Osteocyte (in vitro differentiated cells): ENCODE measurements around the gene USP34. TPM values are rescaled to one million over a fixed set of nuclear protein-coding genes. Genes with fewer than 3 reads are reported as not detected.

ENCODE experiments used
- DNase-seq: peaks from one replicate; pipeline ENCODE4 v3.0.0; 2021; ENCODE audit warnings: mixed read lengths; ENCODE audit not compliant: unreplicated experiment; ENCODE audit errors: extremely low spot score
- H3K27ac Mint-ChIP-seq: one replicate; pipeline ENCODE4 v1.8.0; 2021; ENCODE audit warnings: mild to moderate bottlenecking, mixed read lengths; ENCODE audit not compliant: unreplicated experiment
- H3K27me3 Mint-ChIP-seq: one replicate; pipeline ENCODE4 v1.8.0; 2021; ENCODE audit warnings: mixed read lengths; ENCODE audit not compliant: unreplicated experiment
- H3K36me3 Mint-ChIP-seq: one replicate; pipeline ENCODE4 v1.8.0; 2021; ENCODE audit warnings: mixed read lengths; ENCODE audit not compliant: unreplicated experiment
- H3K4me1 Mint-ChIP-seq: one replicate; pipeline ENCODE4 v1.8.0; 2021; ENCODE audit warnings: mixed read lengths; ENCODE audit not compliant: unreplicated experiment
- H3K4me3 Mint-ChIP-seq: one replicate; pipeline ENCODE4 v1.8.0; 2021; ENCODE audit warnings: mild to moderate bottlenecking, moderate library complexity, mixed read lengths; ENCODE audit not compliant: unreplicated experiment
- H3K9me3 Mint-ChIP-seq: one replicate; pipeline ENCODE4 v1.8.0; 2021; ENCODE audit warnings: mixed read lengths; ENCODE audit not compliant: unreplicated experiment
- total RNA-seq: library from RNA; stranded (reverse); gene quantifications from 2 replicates; pipeline ENCODE4 v1.2.1, GENCODE V29; 2021
- TF ChIP-seq, protein P1 (sequence below): fragments of 200-600 bp; sonication (generic); IDR thresholded peaks from 2 replicates; pipeline ENCODE4 v1.5.0; 2021; ENCODE audit warnings: antibody characterized with exemption, mild to moderate bottlenecking, moderate library complexity

Gene USP34
- total RNA-seq, 1 donor from 2014 or later = 111 TPM

- TF ChIP-seq, protein P1, sequence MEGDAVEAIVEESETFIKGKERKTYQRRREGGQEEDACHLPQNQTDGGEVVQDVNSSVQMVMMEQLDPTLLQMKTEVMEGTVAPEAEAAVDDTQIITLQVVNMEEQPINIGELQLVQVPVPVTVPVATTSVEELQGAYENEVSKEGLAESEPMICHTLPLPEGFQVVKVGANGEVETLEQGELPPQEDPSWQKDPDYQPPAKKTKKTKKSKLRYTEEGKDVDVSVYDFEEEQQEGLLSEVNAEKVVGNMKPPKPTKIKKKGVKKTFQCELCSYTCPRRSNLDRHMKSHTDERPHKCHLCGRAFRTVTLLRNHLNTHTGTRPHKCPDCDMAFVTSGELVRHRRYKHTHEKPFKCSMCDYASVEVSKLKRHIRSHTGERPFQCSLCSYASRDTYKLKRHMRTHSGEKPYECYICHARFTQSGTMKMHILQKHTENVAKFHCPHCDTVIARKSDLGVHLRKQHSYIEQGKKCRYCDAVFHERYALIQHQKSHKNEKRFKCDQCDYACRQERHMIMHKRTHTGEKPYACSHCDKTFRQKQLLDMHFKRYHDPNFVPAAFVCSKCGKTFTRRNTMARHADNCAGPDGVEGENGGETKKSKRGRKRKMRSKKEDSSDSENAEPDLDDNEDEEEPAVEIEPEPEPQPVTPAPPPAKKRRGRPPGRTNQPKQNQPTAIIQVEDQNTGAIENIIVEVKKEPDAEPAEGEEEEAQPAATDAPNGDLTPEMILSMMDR = no peak
- Mint-ChIP-seq H3K27me3 (no peaks in the 10 kb centered on the region), H3K9me3 (no peaks in the 10 kb centered on the region), H3K4me1 (peaks cover 33% of the 10 kb centered on the region), H3K4me3 (no peak overlapping the region), H3K36me3 (peaks cover 12% of the 10 kb centered on the region), H3K27ac (no peak overlapping the region)
- DNase-seq = no peak
These were observed 59.8 kb downstream of the USP34 start for GRCh38 chr2:61411109-61411508.

- H3K36me3 Mint-ChIP-seq = peaks cover 15% of the 10 kb centered on the region
- peaks cover 24% of the 10 kb centered on the region for H3K4me1 Mint-ChIP-seq
- no peaks in the 10 kb centered on the region for H3K9me3 Mint-ChIP-seq
- TF ChIP-seq, protein P1 = no peak
- H3K4me3 Mint-ChIP-seq = no peak overlapping the region
- no peak overlapping the region for H3K27ac Mint-ChIP-seq
- no peak for DNase-seq
- H3K27me3 Mint-ChIP-seq = no peaks in the 10 kb centered on the region
These were observed 60.7 kb downstream of the USP34 start for GRCh38 chr2:61410185-61410584.

DNA sequence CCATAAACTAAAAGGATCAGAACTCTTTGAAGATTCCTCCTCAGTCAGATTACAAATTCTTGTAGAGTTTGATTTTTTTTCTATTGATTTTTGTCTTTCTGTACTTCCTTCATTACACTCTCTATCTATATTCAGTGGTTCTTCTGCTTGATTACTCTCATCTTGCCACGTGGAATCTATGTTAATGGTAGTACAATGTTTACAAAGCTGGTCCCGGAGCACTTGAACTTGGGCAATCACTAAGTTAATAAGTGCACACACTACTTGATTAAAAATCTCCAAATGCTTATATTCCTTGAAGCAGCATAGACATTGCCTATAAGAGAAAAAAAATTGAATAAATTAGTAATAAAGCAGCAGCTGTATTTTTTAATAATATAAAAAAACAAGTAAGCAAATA is 65.1 kb downstream of the USP34 start:
- Mint-ChIP-seq H3K4me3 (no peak overlapping the region), H3K27me3 (no peaks in the 10 kb centered on the region), H3K27ac (no peak overlapping the region), H3K4me1 (peaks cover 15% of the 10 kb centered on the region), H3K9me3 (no peaks in the 10 kb centered on the region), H3K36me3 (peaks cover 10% of the 10 kb centered on the region)
- DNase-seq = no peak
- TF ChIP-seq, protein P1 = no peak

- peaks cover 12% of the 10 kb centered on the region for H3K36me3 Mint-ChIP-seq
- H3K27me3 Mint-ChIP-seq = no peaks in the 10 kb centered on the region
- peaks cover 12% of the 10 kb centered on the region for H3K4me1 Mint-ChIP-seq
- no peaks in the 10 kb centered on the region for H3K9me3 Mint-ChIP-seq
- H3K27ac Mint-ChIP-seq = peak overlapping the region; percentile 77
- H3K4me3 Mint-ChIP-seq = no peak overlapping the region
- DNase-seq = no peak
- TF ChIP-seq, protein P1 = no peak
These were observed 66.4 kb downstream of the USP34 start for GRCh38 chr2:61404438-61404837.

GRCh38 chr2:61398413-61398812 is 72.5 kb downstream of the USP34 start:
- Mint-ChIP-seq H3K4me3 (no peak overlapping the region), H3K9me3 (no peaks in the 10 kb centered on the region), H3K4me1 (no peaks in the 10 kb centered on the region), H3K36me3 (peaks cover 14% of the 10 kb centered on the region), H3K27me3 (no peaks in the 10 kb centered on the region), H3K27ac (no peak overlapping the region)
- TF ChIP-seq, protein P1 = no peak
- DNase-seq = no peak
